Ishikawa (cell line): ENCODE results near the gene GRID2.

ENCODE experiments used
- CEBPB ChIP-seq: IDR thresholded peaks from 2 replicates; pipeline ENCODE4 v1.6.1; 2012
- CREB1 ChIP-seq: IDR thresholded peaks from 2 replicates; pipeline ENCODE4 v1.6.1; 2012; ENCODE audit warnings: low read depth
- EGR1 ChIP-seq: IDR thresholded peaks from 2 replicates; pipeline ENCODE4 v1.6.1; 2012
- EP300 ChIP-seq: IDR thresholded peaks from 2 replicates; pipeline ENCODE4 v1.6.1; 2012; ENCODE audit warnings: borderline replicate concordance
- FOXM1 ChIP-seq: IDR thresholded peaks from 2 replicates; pipeline ENCODE4 v1.6.1; 2012; ENCODE audit warnings: low read depth, borderline replicate concordance
- MAX ChIP-seq: IDR thresholded peaks from 2 replicates; pipeline ENCODE4 v1.6.1; 2012
- NFIC ChIP-seq: IDR thresholded peaks from 2 replicates; pipeline ENCODE4 v1.6.1; 2012
- RAD21 ChIP-seq: IDR thresholded peaks from 2 replicates; pipeline ENCODE4 v1.6.1; 2012; ENCODE audit warnings: low read depth
- REST ChIP-seq: IDR thresholded peaks from 2 replicates; pipeline ENCODE4 v1.6.1; 2012; ENCODE audit warnings: low read depth, mild to moderate bottlenecking
- TAF1 ChIP-seq: IDR thresholded peaks from 2 replicates; pipeline ENCODE4 v1.6.1; 2012; ENCODE audit warnings: low read depth, mild to moderate bottlenecking
- TCF12 ChIP-seq: IDR thresholded peaks from 2 replicates; pipeline ENCODE4 v1.6.1; 2012; ENCODE audit warnings: low read depth
- TEAD4 ChIP-seq: IDR thresholded peaks from 2 replicates; pipeline ENCODE4 v1.6.1; 2012
- USF1 ChIP-seq: IDR thresholded peaks from 2 replicates; pipeline ENCODE4 v1.6.1; 2012
- YY1 ChIP-seq: IDR thresholded peaks from 2 replicates; pipeline ENCODE4 v1.6.1; 2012; ENCODE audit warnings: low read depth
- ZBTB7A ChIP-seq: IDR thresholded peaks from 2 replicates; pipeline ENCODE4 v1.6.1; 2012; ENCODE audit warnings: low read depth

Gene GRID2

GRCh38 chr4:93000910-93001309 lies 697.1 kb downstream of the GRID2 start:
- no peak for TF ChIP-seq NFIC

GRCh38 chr4:93002240-93002639 lies 698.5 kb downstream of the GRID2 start:
- TF ChIP-seq REST (no peak), YY1 (no peak), CREB1 (no peak), USF1 (no peak)

GRCh38 chr4:93016350-93016749 lies 712.6 kb downstream of the GRID2 start:
- TF ChIP-seq TAF1 (no peak), REST (no peak), CREB1 (no peak), TEAD4 (no peak), YY1 (no peak), NFIC (no peak), CEBPB (no peak), EP300 (no peak), ZBTB7A (no peak), TCF12 (no peak), RAD21 (no peak), MAX (no peak), USF1 (no peak), FOXM1 (no peak)

- TF ChIP-seq FOXM1, result no peak
- TF ChIP-seq EGR1, result no peak
- TF ChIP-seq USF1, result no peak
- no peak for TF ChIP-seq RAD21
- TF ChIP-seq MAX, result no peak
- no peak for TF ChIP-seq CEBPB
- no peak for TF ChIP-seq TEAD4
- TF ChIP-seq EP300, result no peak
- no peak for TF ChIP-seq TAF1
- no peak for TF ChIP-seq YY1
- TF ChIP-seq REST, result no peak
- no peak for TF ChIP-seq NFIC
Measured at GRCh38 chr4:93018243-93018642, 714.5 kb downstream of the GRID2 start.

GRCh38 chr4:93018806-93019205 lies 715.0 kb downstream of the GRID2 start:
- TF ChIP-seq TEAD4, result no peak
- TF ChIP-seq ZBTB7A, result no peak
- no peak for TF ChIP-seq YY1
- no peak for TF ChIP-seq REST
- TF ChIP-seq TCF12, result no peak
- no peak for TF ChIP-seq CREB1
- TF ChIP-seq MAX, result no peak
- no peak for TF ChIP-seq NFIC
